LNCaP clone FGC (cell line): ENCODE data around the gene PRDM16.

Experiments used
- DNase-seq: peaks from one replicate; pipeline ENCODE4 v3.0.0-alpha.2; 2011; ENCODE audit warnings: low read depth
- H3K4me3 ChIP-seq: 2 replicates; pipeline ENCODE4 v1.5.1; 2011; ENCODE audit warnings: mild to moderate bottlenecking, low read depth, low read length, control low read depth
- TF ChIP-seq, protein P1 (sequence below): IDR thresholded peaks from 2 replicates; pipeline ENCODE4 v1.5.1; 2012; ENCODE audit warnings: mild to moderate bottlenecking; ENCODE audit not compliant: control insufficient read depth, insufficient read depth; ENCODE audit errors: extremely low read depth

Gene PRDM16

DNA sequence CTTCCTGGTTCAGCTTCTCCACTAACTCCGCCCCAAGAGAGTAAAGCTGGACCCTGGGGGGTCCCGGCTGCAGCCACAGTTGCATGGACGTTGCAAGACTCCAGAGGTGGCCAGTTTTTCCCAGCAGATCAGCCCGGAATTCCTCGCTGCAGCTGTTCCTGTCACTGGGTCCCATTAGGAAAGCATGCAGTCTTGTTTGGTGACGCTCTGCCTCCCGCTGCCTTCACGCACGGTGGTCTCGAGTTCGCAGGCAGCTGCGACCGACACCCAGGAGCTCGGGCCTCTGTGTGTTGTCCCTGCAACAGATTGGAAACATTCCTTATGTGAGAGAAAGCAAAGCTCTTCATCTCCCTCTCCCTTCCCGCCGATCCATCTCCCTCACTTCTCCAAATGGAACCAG is 162.8 kb downstream of the PRDM16 start:
- no peak for DNase-seq
- no peak overlapping the region for H3K4me3 ChIP-seq
- TF ChIP-seq, protein P1, sequence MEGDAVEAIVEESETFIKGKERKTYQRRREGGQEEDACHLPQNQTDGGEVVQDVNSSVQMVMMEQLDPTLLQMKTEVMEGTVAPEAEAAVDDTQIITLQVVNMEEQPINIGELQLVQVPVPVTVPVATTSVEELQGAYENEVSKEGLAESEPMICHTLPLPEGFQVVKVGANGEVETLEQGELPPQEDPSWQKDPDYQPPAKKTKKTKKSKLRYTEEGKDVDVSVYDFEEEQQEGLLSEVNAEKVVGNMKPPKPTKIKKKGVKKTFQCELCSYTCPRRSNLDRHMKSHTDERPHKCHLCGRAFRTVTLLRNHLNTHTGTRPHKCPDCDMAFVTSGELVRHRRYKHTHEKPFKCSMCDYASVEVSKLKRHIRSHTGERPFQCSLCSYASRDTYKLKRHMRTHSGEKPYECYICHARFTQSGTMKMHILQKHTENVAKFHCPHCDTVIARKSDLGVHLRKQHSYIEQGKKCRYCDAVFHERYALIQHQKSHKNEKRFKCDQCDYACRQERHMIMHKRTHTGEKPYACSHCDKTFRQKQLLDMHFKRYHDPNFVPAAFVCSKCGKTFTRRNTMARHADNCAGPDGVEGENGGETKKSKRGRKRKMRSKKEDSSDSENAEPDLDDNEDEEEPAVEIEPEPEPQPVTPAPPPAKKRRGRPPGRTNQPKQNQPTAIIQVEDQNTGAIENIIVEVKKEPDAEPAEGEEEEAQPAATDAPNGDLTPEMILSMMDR, result no peak

DNA sequence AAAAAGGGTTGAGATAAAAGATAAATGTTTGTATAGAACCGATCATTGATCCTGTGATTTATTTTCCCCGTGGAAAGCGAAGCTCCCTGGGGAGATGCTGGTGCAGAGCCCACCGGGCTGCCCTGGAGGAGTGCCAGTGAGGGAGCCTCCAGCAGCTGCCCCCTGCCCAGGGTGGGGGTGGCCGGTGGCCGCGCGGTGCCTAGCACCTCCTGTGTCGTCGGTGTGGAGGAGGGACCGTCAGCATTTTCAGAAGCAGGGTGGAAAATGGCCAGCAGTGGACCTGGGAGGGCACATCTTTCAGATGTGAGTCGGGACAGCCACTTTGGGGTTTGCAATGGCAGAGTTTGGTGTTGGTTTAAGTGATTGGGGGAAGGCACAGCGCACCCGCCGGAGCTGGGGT is 164.0 kb downstream of the PRDM16 start:
- no peak for DNase-seq
- no peak overlapping the region for H3K4me3 ChIP-seq
- TF ChIP-seq, protein P1, result no peak

DNA sequence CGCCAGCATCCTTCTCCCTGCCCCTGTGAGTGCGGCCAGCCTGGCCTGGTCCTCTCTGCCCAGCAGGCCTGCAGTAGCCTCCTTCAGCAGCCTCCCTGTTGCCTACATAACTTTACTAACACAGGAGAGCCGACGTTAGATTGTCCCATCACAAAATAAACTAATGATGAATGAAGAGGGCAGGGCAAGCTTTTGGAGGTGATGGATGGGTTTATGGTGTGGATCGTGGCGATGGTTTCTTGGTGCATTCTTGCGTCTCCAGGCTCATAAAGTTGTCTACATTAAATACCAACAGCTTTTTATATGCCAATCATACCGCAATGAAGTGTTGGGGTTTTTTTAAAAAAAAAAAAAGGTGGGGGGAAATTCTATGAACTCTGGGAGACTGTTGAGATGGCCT is 164.5 kb downstream of the PRDM16 start:
- no peak overlapping the region for H3K4me3 ChIP-seq
- TF ChIP-seq, protein P1, result no peak
- DNase-seq, result no peak

DNA sequence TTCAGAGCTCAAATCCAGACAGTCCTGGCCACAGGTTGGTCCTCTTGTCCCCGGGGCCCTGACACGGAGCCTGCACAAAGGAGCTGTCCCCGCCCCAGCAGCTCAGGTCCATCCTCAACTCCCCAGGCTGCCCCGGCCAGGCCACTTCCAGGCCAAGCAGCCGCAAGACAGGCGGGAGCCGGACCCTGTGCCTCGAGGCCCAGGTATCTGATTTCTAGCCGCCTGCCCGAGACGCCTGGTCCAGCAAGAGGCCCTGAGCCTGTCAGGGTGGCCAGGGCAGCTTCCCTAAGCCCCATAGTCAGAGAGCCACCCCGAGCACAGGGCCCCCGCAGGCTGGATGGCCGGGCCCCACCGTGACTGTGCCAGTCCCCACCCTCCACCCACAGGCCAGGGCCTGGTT is 165.3 kb downstream of the PRDM16 start:
- H3K4me3 ChIP-seq, result no peak overlapping the region
- no peak for DNase-seq
- TF ChIP-seq, protein P1, result no peak

DNA sequence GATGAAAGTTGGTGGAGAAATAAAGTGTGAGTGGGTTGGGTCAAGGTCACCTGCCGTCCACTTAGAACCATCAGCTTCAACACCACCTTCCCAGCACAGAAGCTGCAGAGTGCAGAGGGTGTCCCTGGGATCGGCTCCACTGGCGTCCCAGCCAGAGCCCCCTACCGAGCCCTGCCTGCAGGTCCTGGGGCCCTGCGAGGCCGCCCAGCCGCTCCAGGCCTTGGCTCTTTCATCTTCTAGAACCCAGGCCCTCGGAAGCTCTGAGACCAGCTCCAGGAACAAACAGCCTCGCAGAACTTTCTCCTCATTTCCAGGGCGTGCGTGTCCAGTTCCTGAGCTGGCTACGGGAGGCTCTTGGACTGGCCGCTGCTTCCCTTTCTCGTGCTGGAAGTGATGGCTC is 166.0 kb downstream of the PRDM16 start:
- DNase-seq, result no peak
- no peak overlapping the region for H3K4me3 ChIP-seq
- TF ChIP-seq, protein P1, result no peak

DNA sequence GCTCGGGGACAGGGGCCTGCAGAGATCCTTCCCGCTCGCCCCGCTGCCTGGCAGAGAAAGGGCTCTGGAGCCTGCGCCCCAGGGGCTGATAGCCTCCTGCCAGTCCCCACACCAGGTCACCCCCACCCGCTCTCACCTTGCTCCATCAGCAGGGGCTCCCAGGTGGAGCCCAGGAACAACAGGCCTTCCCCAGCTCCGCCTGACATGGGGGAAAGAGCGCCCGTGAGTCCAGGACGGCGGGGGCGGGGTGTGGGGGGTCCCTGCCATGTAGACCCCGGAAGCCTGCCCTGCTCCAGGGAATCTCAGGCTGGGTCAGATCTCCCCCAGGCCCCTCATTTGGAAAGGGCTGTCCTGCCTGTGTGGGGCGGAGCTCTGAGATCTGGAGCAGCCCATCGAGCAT is 166.5 kb downstream of the PRDM16 start:
- TF ChIP-seq, protein P1, result no peak
- DNase-seq, result no peak
- H3K4me3 ChIP-seq, result no peak overlapping the region

DNA sequence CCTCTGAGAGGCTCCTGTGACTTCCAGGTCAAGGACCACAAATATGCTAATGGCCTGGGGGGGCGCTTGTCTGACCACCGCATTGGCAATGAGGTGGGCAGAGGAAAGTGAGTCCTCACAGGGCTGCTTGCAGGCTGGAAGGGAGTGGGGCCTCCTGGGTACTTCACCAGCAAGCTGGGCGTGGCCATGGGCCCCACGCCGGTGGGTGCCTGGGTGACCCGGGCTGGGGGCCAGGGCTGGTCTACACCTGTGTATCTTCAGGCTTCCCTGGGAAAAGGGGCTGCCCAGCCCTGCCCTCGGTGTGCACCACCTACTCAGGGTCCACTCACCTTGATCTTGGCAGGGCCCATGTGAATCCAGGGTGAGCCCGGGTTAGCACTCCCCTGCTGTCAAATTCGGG is 167.4 kb downstream of the PRDM16 start:
- DNase-seq, result no peak
- H3K4me3 ChIP-seq, result no peak overlapping the region
- TF ChIP-seq, protein P1, result no peak
